Mesodermal cell (in vitro differentiated cells): ENCODE results near the gene HSPB1.
"Not testable (repeated sequence)": the region's sequence is repeated elsewhere in the genome, so short reads cannot be mapped to it uniquely, and the experiment has no call there.

Experiments
- H3K27ac ChIP-seq: 2 replicates; pipeline ENCODE4 v1.7.0; 2013; ENCODE audit warnings: mild to moderate bottlenecking, low read depth, low read length, moderate library complexity; ENCODE audit not compliant: severe bottlenecking
- H3K36me3 ChIP-seq: 2 replicates; pipeline ENCODE4 v1.7.1; 2013; ENCODE audit warnings: mild to moderate bottlenecking, low read length, moderate library complexity; ENCODE audit not compliant: control insufficient read depth, insufficient read depth
- H3K4me1 ChIP-seq: one replicate; pipeline ENCODE4 v1.7.1; 2013; ENCODE audit warnings: mild to moderate bottlenecking, low read length; ENCODE audit not compliant: insufficient read depth, control insufficient read depth, poor library complexity, severe bottlenecking
- H3K4me3 ChIP-seq: 2 replicates; pipeline ENCODE4 v1.7.0; 2013; ENCODE audit warnings: low read length, control low read depth, mild to moderate bottlenecking; ENCODE audit not compliant: insufficient read depth, poor library complexity, severe bottlenecking; ENCODE audit errors: extremely low read depth
- H3K9me3 ChIP-seq: 2 replicates; pipeline ENCODE4 v1.7.1; 2013; ENCODE audit warnings: mild to moderate bottlenecking, low read length, moderate library complexity; ENCODE audit not compliant: control insufficient read depth
- WGBS, 2 experiments: methylation state at CpG; one replicate each; pipeline ENCODE4 v1.1.5; 2013; ENCODE audit warnings: missing lambda C conversion rate in 2 of 2; ENCODE audit not compliant: insufficient coverage in 2 of 2; 5-methylcytosine and 5-hydroxymethylcytosine counted together

HSPB1 gene

GRCh38 chr7:76267107-76267893, 35.2 kb upstream of the HSPB1 start:
- peak overlapping the region; percentile 25 for H3K4me3 ChIP-seq
- 1 to 2% methylated on average over 41 to 42 of the region's 68 CpGs for WGBS, 2 experiments

GRCh38 chr7:76267894-76268183, 34.6 kb upstream of the HSPB1 start:
- Histone ChIP-seq H3K36me3 (no peaks in the 10 kb centered on the region), H3K9me3 (no peaks in the 10 kb centered on the region), H3K27ac (no peak overlapping the region), H3K4me1 (peaks cover under 1% of the 10 kb centered on the region), H3K4me3 (no peak overlapping the region)
- WGBS, 2 experiments = no CpG with 5 or more reads among the region's 4 CpGs

More at GRCh38 chr7:76267107-76267893, 35.2 kb upstream of the HSPB1 start:
- Histone ChIP-seq H3K36me3 (no peaks in the 10 kb centered on the region), H3K4me1 (no peaks in the 10 kb centered on the region), H3K9me3 (no peaks in the 10 kb centered on the region), H3K27ac (no peak overlapping the region)

- H3K4me1 ChIP-seq = peaks cover 4% of the 10 kb centered on the region
- 40% methylated on average over 1 of the region's 5 CpGs for WGBS, 2 experiments
- no peaks in the 10 kb centered on the region for H3K9me3 ChIP-seq
- no peak overlapping the region for H3K4me3 ChIP-seq
- H3K27ac ChIP-seq = no peak overlapping the region
- no peaks in the 10 kb centered on the region for H3K36me3 ChIP-seq
Observed at GRCh38 chr7:76268376-76268775, 34.1 kb upstream of the HSPB1 start.

GRCh38 chr7:76269895-76270294, 32.6 kb upstream of the HSPB1 start:
- H3K4me3 ChIP-seq = no peak overlapping the region
- 21 to 23% methylated on average over 3 to 4 of the region's 5 CpGs for WGBS, 2 experiments
- no peak overlapping the region for H3K27ac ChIP-seq
- no peaks in the 10 kb centered on the region for H3K9me3 ChIP-seq
- H3K4me1 ChIP-seq = peaks cover 4% of the 10 kb centered on the region
- H3K36me3 ChIP-seq = no peaks in the 10 kb centered on the region

GRCh38 chr7:76271384-76271783, 31.1 kb upstream of the HSPB1 start:
- WGBS, 2 experiments = no CpG with 5 or more reads among the region's 2 CpGs

GRCh38 chr7:76272142-76272541, 30.3 kb upstream of the HSPB1 start:
- H3K36me3 ChIP-seq = no peaks in the 10 kb centered on the region
- no peaks in the 10 kb centered on the region for H3K9me3 ChIP-seq
- no peak overlapping the region for H3K4me3 ChIP-seq
- 93% methylated on average over 3 to 4 of the region's 6 CpGs for WGBS, 2 experiments
- H3K4me1 ChIP-seq = peaks cover 4% of the 10 kb centered on the region
- H3K27ac ChIP-seq = no peak overlapping the region

More at GRCh38 chr7:76271384-76271783, 31.1 kb upstream of the HSPB1 start:
- H3K4me1 ChIP-seq, H3K27ac ChIP-seq, H3K9me3 ChIP-seq, H3K36me3 ChIP-seq, H3K4me3 ChIP-seq: not testable (repeated sequence)

GRCh38 chr7:76272851-76273497, 29.5 kb upstream of the HSPB1 start:
- Histone ChIP-seq H3K36me3 (no peaks in the 10 kb centered on the region), H3K27ac (peak overlapping the region; percentile 16), H3K4me3 (no peak overlapping the region), H3K4me1 (peaks cover 4% of the 10 kb centered on the region), H3K9me3 (no peaks in the 10 kb centered on the region)
- WGBS, 2 experiments = 26 to 33% methylated on average over 6 of the region's 7 CpGs

GRCh38 chr7:76273503-76273902, 29.0 kb upstream of the HSPB1 start:
- H3K27ac ChIP-seq = no peak overlapping the region
- no peaks in the 10 kb centered on the region for H3K9me3 ChIP-seq
- H3K36me3 ChIP-seq = no peaks in the 10 kb centered on the region
- H3K4me1 ChIP-seq = peaks cover 4% of the 10 kb centered on the region
- 63 to 90% methylated on average over 2 to 3 of the region's 5 CpGs for WGBS, 2 experiments
- H3K4me3 ChIP-seq = no peak overlapping the region

GRCh38 chr7:76278540-76278939, 23.9 kb upstream of the HSPB1 start:
- Histone ChIP-seq H3K9me3 (no peaks in the 10 kb centered on the region), H3K36me3 (no peaks in the 10 kb centered on the region), H3K27ac (no peak overlapping the region), H3K4me1 (peaks cover 3% of the 10 kb centered on the region), H3K4me3 (no peak overlapping the region)
- 92 to 100% methylated on average over 1 of the region's 1 CpG for WGBS, 2 experiments

- Histone ChIP-seq H3K4me3 (no peak overlapping the region), H3K36me3 (no peaks in the 10 kb centered on the region), H3K27ac (no peak overlapping the region), H3K4me1 (peaks cover 3% of the 10 kb centered on the region), H3K9me3 (no peaks in the 10 kb centered on the region)
- 0 to 6% methylated on average over 1 to 18 of the region's 25 CpGs for WGBS, 2 experiments
Observed at GRCh38 chr7:76280408-76280807, 22.1 kb upstream of the HSPB1 start.
